ENCODE results near the gene MUC20.
"Not testable (repeated sequence)": the region's sequence is repeated elsewhere in the genome, so short reads cannot be mapped to it uniquely, and the experiment has no call there.

MUC20 gene

DNA sequence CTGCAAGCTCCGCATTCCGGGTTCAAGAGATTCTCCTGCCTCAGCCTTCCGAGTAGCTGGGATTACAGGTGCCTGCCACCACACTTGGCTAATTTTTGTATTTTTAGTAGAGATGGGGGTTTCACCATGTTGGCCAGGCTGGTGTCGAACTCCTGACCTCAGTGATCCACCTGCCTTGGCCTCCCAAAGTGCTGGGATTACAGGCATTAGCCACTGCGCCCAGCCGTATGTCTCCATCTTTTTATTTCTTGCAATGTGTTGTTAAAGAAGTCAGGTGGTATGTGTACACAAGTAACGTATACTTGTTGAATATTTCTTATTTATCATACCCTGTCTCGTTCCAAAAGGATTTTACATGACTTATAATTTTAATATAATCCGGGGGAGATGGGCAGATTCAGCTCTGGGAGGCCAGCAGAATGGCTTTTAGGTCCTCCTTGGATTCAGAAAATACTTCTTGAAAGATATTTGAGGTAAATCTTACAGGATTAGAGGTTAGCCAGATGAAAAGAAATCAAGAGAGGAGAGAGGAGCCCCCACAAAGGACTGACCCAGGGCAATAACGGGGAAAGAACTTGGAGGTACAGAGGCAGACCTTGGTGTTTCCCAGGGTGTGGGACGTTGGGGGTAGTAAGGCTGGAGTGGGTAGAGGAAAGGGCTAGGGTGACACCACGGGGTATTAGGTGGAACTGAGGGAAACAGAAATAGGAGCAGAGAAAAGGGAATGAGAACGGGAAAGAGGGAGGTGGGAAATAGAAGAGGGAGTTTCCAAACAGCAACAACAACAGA is 27.2 kb upstream of the MUC20 start:
- DNase-seq (ENCODE audit: low read depth) = no peak

DNA sequence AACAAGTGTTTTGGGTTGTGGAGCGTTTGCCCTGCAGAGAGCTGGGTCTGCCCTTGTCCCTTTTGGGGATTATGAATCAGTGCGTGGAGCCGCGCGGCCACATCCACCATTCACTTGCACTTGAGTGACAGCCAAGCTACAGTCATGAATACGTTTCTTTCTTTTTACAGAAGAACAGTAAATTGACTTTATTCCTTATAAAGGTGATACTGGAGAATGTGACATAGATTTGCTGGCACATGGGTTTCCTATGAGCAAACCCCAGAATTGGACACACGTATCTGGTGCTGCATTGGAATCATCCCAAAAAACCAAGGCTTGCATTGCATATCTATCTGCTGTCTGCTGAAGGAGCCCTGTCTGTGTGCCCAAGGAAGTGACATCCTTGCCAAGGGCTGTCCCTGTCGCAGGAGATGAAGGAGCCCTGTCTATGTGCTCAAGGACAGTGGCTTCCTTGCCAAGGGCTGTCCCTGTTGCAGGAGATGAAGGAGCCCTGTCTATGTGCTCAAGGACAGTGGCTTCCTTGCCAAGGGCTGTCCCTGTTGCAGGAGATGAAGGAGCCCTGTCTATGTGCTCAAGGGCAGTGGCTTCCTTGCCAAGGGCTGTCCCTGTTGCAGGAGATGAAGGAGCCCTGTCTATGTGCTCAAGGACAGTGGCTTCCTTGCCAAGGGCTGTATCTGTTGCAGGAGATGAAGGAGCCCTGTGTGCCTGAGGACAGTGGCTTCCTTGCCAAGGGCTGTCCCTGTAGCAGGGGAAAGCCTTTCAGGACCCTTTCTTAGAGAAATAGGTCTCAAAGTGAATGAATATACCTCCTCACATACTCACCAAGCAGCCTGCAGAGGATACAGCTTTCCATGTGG is 26.3 kb upstream of the MUC20 start:
- not testable (repeated sequence) for DNase-seq (ENCODE audit: low read depth)

DNA sequence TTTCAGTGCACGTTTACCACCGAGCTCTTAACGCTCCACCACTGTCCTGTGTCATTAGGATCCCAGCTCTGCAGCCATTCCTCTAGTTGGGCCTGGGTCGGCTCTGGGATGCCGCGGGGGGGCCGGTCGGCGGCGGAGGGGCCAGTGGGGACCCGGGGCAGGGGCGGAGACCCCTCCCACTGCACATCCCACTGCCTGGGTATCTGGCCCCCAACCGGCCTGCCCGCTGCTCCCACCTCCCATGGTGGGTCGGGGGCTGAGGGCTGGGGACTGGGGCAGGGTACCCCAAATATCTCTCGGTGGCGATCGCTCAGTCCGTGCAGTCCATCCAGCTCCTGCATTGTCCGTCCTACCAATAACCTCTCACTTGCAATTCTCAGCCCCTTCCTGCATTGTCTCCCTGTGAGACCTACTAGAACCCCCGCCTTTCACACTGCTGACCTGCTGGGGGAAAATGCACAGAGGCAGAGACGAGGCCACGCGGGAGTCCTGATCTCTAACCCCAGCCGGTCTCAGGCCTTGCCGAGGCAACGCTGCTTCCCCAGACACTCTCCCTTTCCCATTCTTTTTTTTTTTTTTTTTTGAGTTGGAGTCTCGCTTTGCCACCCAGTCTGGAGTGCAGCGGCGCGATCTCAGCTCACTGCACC is 24.0 kb upstream of the MUC20 start:
- DNase-seq (ENCODE audit: low read depth) = no peak

DNA sequence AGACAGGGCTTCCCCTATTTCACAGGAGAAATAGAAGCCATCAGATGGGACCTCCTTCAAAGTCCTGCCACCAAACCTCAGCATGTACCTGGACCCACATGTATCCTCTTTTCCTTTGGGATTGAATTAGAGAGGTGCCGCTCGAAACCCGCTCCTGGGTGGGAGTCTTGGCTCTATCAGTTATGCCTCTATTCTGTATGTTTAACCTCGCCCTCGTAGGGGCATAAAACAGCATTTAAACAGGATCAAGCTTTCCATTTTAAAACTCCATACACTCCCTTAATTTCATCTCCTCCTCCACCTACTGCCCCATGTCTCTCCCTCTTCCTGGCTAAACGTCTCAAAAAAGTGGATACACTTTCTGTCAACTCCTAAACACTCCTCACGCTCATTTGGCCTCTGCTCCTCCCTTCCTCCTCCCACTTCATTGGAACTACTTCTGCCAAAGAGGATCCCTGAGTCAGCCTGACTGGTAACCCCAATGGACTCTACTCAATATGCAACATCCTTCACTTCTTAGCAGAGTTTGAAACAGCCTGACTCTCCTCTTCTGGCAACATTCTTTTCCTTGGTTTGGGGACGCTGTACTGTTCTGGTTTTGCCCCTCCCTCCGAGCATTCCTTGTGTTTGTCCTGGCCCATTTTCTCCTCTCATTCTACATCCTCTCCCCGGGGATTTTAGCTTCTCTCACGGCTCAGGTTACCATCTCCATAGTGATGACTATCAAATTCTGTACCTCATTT is 23.0 kb upstream of the MUC20 start:
- DNase-seq (ENCODE audit: low read depth) = peak; percentile 73

DNA sequence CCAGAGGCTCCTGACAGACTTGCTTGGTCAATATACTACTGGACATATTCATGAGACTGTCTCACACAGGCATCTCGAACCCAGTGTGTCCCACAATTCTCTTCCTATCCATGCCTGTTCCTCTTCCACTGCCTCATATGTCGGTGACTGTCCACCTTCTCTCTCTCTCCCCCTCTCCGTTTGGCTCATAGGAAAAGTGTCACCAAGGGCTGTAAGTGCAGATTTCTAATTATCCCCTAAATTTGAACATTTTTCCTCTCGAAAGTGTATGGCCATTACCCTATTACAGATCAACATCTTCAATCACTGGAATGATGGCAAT is 22.5 kb upstream of the MUC20 start:
- no peak for DNase-seq (ENCODE audit: low read depth)

DNA sequence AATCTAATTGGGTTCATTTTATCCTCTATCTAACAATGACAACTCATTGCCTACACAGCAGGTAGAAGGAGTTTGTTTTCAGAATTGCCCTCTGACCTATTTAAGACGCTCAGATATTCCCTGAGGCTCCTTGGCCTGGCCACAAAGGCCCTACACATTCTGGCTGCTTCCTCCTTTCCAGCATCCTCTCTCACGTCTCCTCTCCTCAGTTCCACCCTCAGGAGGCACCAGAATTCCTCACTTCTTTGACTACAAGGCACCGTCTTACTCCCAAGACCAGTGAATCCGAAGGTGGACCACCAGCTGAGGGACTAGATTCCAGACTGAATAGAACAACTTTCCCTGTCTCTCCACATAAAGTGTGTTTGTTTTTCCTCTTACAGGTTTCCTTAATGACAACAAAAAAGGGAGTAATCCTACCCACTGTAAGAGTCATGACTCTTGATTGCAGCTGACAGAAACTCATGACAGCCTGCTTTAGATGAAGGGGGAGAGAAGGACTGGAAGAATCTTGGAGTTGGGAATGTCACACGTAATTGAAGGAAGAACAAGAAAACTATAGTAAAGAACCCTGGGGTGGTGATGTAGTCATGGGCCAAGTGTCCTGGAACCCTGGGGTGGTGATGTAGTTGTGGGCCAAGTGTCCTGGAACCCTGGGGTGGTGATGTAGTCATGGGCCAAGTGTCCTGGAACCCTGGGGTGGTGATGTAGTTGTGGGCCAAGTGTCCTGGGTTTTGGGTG is 22.0 kb upstream of the MUC20 start:
- no peak for DNase-seq (ENCODE audit: low read depth)

DNA sequence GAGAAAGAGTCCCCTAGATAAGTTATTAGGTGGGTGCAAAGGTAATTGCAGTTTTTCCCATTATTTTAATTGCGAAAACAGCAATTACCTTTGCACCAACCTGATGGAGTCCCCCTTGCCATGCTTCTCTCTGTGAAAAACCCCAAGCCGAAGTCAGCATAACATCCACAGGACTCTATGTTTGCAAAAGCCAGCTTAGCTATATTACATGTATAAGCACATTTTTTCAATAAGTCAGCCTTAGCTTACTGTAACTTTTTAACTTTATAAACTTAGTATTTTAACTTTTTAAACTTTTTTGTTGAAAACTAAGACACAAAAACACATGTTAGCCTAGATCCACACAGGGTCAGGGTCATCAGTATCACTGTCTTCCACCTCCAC is 21.4 kb upstream of the MUC20 start:
- no peak for DNase-seq (ENCODE audit: low read depth)

DNA sequence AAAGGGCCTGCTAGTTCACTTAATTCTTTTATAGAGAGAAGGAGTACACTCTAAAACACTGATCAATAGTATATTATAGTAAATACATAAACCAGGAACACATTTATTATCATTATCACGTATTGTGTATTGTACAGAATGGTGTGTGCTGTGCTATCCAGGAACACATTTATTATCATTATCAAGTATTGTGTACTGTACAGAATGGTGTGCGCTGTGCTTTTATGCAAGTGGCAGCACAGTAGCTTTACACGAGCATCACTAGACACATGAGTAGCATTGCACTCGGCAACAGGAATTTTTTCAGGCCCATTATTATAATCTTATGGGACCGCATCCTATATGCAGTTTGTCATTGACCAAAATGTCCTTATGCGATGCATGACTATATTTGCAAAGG is 20.9 kb upstream of the MUC20 start:
- DNase-seq (ENCODE audit: low read depth) = no peak

DNA sequence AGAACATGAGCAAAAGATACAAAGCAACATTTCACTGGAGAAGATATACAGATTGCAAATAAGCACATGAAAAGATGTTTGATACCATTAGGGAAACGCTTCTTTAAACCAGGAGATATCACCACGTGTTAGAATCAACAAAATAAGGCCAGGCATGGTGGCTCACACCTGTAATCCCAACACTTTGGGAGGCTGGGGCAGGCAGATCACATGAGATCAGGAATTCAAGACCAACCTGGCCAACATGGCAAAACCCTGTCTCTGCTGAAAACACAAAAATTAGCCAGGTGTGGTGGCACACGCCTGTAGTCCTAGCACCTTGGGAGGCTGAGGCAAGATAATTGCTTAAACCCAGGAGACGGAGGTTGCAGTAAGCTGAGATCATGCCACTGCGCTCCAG is 20.5 kb upstream of the MUC20 start:
- DNase-seq (ENCODE audit: low read depth) = no peak

DNA sequence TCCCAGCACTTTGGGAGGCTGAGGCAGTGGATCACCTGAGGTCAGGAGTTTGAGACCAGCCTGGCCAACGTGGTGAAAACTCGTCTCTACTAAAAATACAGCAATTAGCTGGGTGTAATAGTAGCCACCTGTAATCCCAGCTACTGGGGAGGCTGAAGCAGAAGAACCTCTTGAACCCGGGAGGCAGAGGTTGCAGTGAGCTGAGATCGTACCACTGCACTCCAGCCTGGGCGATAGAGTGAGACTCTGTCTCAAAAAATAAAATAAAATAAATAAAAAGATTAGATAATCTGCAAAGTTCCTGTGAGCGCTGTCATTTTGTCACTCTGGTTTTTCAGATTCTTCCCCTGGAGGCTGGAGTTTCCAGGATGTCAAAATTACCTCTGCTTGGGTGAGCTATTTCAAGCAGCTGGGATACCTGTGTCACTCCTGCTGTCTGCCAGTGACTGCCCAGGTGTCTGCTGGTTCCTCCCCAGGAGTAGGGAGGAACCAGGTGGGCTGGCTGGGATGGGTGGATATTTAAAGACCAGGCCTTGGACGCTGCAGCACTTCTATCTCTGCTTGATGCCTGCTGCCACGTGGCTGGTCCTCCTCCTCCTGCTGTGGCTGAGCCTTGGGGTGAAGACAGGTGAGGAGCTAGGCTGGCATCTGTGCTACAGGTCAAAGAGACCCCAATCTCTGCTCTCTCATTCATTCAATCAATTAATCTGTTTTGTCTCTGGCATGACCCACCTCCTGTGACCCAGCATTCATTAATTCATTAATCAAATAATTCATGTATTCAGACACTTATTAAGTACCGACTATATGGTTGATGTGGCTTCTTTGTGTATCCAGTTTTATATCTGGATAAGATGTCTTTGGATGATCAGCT is 19.5 kb upstream of the MUC20 start:
- DNase-seq (ENCODE audit: low read depth) = no peak

DNA sequence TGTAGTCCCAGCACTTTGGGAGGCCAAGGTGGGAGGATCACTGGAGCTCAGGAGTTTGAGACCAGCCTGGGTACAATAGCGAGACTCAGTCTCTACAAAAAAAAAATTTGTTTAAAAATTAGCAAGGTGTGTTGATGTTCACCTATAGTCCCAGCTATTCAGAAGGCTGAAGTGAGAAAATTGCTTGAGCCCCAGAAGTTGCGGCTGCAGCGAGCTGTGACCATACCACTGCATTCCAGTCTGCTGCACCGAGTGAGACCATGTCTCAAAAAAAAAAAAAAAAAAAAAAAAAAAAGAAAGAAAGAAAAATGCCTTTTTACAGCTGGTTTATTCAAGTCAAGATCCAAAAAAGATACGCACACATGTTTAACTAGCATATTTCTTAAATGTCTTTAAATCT is 17.0 kb upstream of the MUC20 start:
- DNase-seq (ENCODE audit: low read depth) = no peak

DNA sequence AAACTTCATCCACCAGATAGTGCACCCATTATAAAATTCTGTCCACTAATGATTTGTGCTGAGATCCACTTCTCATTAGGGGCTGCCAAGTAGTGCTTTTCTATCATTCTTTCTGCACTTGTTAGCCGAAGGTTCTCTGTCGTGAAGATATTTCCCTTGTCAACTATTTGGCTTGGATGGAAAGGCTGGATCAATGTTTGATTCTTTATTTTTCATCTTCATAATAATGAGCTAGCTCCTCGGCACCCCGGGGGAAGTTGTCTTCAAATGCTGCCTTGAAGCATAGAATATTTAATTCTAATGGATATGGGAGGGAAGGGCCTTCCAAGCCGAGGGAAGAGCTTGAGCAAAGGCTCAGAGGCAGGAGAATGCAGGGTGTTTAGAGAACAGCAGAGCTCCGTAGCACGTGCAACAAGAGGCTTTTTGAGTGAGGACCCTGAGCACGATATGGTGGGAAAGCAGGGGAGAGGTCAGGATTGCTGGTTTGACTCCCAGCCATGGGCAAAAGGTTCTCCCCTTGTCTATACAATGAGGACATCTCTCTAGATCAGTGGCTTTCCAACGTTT is 16.3 kb upstream of the MUC20 start:
- no peak for DNase-seq (ENCODE audit: low read depth)

DNA sequence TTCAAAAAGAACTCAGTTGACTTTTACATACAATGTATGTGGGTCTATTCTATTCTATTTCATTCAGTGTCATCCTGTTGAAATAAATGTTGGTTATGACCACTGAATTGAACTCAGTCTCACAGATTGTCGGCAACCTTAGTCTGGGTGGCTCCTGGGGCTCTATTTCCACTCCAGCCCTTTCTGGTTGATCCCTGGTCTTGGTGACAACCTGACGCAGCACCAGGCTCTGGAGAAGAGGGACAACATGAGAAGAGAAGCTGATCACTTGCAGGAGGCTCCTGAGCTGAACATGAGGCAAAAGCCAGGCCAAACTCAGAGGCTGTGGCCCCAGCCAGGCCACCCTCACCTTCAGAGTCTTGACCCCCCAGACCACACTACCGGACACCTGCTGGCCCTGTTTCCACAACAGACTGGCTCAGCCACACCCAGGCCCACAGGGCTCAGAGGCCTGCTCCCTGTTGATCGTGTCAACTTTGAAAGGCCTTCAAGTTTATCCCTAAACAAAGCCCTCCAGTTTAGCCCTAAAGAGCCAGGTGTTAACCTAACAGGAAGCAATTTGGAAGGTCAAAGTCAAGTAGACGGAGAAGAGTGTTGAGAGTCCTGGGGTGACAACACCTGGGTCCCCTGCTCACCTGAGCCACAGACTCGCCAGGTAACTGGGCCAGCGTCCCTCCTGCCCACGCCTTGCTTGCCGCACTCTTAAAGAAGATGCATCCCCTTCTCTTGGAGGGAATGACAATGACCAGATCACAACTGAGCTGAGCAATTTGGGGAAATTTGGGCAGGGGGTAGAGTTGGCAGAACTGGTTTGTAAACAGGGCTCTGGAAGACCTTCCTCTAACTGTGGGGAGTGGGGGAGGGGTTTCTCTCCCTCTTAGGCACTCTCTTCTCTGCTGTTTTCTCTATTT is 15.4 kb upstream of the MUC20 start:
- DNase-seq (ENCODE audit: low read depth) = no peak

DNA sequence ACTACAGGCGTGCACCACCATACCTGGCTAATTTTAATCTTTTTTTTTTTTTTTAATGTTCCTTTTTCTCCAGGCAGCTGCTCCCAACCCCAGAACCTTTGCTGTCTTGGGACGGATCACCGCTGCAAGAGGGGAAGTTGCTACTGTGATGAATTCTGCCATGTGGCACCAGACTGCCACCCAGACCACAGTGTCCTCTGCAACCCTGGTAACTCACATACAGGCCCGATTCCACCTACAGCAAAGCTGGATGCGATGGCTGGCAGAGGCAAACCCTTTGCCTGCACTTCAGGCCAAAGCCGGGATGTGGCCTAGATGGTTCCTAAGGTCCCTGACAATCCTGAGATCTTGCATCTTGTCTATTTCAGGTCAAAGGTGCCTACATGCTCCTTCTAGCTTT is 12.7 kb upstream of the MUC20 start:
- DNase-seq (ENCODE audit: low read depth) = no peak

DNA sequence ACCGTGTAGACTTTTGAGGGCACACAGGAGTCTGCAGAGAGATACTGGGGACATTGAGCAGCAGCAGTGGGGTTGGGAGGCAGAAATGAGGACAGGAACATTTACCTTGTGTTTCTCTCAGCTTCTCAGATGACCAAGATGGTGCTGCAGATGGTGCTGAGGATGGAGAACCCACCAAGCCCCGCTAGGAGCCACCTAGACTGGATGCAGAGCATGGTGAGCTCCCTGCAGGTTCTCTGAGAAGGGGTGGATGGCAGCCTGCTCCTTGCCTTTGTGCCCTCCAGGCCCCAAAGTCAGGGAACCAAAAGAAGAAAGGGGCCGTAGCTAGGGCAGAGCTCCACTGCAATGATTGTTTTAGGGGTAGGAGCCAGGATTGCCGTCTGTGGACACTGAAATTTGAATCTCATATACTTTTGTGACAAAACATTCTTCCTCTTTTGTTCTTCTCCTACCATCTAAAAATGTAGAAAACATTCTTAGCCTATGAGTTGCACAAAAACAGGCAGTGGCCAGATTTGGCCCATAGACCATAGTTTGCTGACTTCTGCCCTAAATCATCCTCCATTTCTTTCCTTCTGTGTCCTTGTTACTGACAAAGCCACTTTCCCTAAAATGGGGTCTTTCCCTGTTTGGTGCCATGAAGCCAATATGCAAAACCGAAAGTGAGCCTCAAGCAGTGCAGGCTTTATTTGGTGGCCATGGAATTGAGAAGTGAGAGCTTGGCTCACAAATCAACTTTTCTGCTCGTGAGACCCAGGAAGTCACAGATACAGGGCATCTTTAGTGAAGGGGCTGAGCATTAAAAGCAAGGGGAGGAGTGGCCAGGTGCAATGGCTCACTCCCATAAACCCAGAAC is 11.9 kb upstream of the MUC20 start:
- no peak for DNase-seq (ENCODE audit: low read depth)

DNA sequence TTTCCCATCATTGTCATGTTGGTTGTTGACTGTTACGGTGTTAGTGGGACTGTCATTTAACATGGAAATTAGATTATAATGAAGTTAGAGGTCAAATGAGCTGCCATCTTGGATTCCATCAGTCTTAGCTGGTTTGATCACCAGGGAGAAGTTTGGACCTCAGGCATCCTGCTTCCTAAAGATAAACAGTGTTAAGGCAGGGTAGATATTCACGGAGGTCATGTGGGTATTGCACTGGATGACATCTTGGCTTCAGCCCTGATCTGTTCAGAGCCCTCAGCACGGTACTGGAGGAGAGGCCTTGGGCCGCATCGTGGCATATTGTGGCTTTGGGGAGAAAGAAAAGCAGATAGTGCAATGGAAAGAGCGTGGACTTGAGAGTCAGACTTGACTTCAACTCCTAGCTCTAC is 11.1 kb upstream of the MUC20 start:
- DNase-seq (ENCODE audit: low read depth) = no peak

DNA sequence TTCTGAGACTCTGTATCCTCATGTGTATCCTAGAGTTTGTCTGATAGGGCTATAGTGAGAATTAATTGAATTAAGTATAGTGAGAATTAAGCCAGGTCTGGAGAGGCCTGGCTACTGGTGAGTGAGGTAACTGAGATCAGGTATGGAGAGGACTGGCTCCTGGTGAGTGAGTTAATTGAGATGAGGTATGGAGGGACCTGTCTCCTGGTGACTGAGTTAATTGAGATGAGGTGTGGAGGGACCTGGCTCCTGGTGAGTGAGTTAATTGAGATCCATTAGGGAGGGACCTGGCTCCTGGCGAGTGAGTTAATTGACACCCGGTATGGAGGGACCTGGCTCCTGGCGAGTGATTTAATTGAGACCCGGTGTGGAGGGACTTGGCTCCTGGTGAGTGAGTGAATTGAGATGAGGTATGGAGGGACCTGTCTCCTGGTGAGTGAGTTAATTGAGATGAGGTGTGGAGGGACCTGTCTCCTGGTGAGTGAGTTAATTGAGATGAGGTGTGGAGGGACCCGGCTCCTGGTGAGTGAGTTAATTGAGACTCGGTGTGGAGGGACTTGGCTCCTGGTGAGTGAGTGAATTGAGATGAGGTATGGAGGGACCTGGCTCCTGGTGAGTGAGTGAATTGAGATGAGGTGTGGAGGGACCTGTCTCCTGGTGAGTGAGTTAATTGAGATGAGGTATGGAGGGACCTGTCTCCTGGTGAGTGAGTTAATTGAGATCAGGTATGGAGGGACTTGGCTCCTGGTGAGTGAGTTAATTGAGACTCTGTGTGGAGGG is 10.5 kb upstream of the MUC20 start:
- DNase-seq (ENCODE audit: low read depth) = not testable (repeated sequence)
